Stimulated activated CD4-positive, alpha-beta T cell treated with anti-CD3 and anti-CD28 coated beads, Interleukin-1b, Interleukin-23, amount 100 ng/mL, for 1 hour (primary cell): ENCODE data around the gene TSR1.

ENCODE experiments used
- DNase-seq, 2 donors: peaks; one replicate each; pipeline ENCODE4 v3.0.0-alpha.2; 2020; ENCODE audit warnings: low read depth in 2 of 2

Gene TSR1

DNA sequence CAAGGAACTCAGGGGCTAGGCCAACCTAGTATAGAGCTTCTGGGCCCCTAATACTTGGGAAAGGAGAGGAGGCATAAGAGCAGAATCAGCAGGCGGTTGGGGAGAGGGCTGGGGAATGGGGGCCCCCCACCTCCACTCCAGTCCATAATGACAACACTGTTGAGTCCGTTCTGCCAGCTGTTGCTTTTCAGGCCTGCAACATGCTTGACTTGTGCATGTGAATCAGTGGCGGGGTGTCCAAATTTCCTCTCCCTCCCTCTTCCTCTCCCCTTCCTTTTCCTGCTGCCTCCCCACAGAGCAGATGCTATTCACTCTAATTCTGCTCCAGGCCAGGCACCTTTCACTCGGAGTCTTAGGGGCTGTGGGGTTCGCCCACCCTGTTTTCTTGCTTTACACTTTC, 32.8 kb upstream of the TSR1 start:
- DNase-seq = no peak

- no peak for DNase-seq
These were observed 32.1 kb upstream of the TSR1 start for GRCh38 chr17:2368359-2368758.

GRCh38 chr17:2366747-2367494, 30.7 kb upstream of the TSR1 start:
- DNase-seq = no peak

- no peak for DNase-seq
These were observed 28.9 kb upstream of the TSR1 start for GRCh38 chr17:2365132-2365531.

DNA sequence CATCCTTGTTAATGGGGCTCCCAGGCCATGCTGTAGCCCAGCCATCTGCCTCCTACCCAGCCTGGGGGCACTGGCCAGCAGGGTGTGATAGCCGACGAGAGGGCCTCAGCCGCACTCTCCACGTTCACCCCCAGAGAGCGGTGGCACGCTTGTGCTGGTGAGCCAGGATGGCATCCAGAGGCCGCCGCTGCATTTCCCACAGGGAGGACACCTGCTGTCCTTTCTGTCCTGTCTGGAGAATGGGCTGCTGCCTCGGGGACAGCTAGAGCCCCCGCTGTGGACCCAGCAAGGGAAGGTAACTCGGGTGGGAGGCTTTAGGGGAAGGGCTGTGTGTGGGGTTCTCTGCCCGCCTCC, 28.5 kb upstream of the TSR1 start:
- DNase-seq = no peak

DNA sequence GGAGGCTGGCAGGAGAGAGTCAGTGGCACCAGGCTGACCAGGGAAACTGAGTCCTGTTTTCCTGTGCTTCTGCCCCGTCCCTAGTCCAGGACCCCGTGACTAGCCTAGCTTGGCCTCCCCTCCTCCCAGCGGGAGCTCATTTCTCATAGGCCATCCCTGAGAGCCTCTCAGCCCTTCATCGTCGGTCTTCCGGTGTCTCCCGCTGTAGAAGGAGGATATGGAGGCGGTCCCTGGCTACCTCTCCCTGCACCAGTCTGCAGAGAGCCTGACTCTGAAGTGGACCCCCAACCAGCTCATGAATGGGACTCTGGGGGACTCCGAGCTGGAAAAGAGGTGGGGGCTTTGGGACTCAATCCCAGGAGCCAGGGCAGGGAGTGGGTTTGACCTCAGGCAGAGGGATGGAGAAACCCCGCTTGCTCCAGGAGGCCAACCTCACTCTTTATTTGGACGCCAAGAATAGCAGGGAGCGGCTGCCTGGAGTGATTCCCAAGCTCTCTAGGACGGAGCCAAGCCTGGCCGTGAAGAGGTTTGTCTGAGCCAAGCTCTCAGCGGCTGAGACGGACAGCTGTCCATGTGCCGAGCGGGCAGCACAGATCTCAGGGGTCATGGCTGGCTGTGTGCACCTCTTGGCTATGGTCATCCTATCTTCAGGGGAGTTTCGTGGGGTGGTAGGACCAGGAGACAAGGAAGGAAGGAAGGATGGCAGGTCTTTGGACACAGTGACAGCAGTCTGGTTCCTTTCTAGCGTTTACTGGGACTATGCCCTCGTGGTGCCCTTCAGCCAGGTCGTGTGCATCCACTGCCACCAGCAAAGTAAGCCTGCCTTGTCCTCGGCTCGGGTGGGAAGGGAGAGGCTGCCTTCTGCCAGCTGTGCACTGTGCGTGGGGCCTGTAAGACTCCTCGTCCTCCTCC, 27.9 kb upstream of the TSR1 start:
- no peak for DNase-seq

GRCh38 chr17:2363318-2363717, 27.1 kb upstream of the TSR1 start:
- DNase-seq = no peak

DNA sequence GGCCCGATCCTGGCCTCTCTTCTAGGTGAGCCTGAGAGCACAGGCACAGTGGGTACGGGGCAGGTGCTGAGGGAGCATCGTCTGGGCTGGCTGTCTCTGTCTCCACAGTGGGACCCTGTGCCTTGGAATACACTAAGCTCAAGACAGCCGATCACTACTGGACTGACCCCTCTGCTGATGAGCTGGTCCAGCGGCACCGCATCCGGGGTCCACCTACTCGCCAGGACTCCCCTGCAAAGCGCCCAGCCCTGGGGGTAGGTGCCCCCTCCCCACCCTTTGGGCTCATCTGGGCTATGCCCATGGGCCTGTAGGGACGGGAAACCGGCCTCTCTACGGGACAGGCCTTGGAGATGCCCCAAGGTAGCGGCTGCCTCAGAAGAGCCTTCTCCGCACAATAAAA, 26.6 kb upstream of the TSR1 start:
- no peak for DNase-seq

- DNase-seq = no peak
These were observed 26.2 kb upstream of the TSR1 start for GRCh38 chr17:2362416-2362815.

DNA sequence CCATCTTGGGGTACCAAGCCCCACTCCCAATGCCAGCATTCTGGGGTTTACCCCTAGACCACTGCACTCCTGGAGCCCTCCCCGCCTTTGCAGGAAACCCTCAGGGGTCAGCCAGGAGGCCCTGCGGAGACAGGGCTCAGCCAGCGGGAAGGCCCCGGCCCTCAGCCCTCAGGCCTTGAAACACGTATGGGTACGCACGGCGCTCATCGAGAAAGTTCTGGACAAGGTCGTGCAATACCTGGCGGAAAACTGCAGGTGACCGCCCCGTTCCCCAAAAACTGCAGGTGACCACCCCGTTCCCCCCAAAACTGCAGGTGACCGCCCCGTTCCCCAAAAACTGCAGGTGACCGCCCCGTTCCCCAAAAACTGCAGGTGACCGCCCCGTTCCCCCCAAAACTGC, 25.8 kb upstream of the TSR1 start:
- DNase-seq = no peak

GRCh38 chr17:2361010-2361760, 24.9 kb upstream of the TSR1 start:
- no peak for DNase-seq

- DNase-seq = no peak
These were observed 21.7 kb upstream of the TSR1 start for GRCh38 chr17:2357931-2358434.

- DNase-seq = no peak
These were observed 21.0 kb upstream of the TSR1 start for GRCh38 chr17:2357237-2357636.

- DNase-seq = no peak
These were observed 18.1 kb upstream of the TSR1 start for GRCh38 chr17:2354311-2354710.

DNA sequence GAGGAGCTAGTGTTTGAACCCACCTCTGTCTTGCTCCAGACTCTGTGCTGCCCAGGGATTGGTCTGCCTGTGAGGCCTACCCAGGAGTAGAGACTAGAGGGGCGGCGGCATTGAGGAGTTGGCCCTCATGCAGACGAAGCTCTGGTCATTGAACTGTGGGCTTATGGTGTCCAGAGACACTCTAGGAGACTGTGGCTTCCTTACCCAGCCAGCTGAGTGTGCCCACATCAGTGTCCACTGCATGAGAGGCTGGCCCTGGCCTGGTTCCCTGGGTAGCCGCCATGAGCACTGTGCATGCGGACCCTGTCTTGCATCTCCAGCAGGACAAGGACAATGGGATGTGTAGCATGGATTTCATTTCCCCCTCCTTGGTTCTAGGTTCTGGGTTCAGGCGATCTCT, 15.0 kb upstream of the TSR1 start:
- DNase-seq = no peak

- DNase-seq = no peak
These were observed 11.8 kb upstream of the TSR1 start for GRCh38 chr17:2347805-2348685.

- DNase-seq = no peak
These were observed 10.2 kb upstream of the TSR1 start for GRCh38 chr17:2346475-2346874.

DNA sequence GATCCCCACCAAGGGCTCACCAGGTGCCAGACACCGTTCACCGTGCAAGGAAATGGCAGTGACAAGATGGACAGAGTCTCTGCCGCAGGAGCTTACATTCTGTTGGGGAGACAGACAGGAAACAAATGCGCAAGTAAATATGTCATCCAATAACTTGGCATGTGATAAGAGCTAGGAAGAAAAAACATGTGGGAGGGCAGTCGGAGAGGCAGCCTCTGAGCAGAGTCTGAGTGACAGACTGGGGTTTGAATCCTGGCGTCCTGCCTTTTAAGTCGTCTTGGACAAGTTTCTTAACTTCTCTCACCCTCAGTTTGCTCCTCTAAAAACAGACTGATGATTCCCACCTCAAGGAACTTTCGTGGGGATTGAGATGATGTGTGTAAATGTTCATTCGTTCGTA, 8.3 kb upstream of the TSR1 start:
- no peak for DNase-seq

GRCh38 chr17:2343421-2343820, 7.2 kb upstream of the TSR1 start:
- DNase-seq = no peak

DNA sequence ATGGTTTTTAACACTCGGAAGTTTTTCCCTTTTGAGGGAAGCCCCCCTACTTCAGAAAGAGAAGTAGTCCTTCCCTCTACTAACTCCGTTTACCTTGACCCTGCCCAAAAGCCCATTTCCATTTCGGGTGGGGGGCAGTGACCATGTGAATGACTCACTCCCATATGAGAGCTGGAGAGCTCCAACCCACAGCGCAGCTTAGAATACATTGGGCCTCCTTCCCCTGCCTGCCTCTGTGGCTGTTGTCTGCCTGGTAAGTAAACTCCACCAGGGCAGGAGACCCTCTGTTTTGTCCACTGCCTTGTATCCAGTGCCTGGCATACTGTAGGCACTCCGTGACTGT, 2.0 kb upstream of the TSR1 start:
- no peak for DNase-seq

- no peak for DNase-seq
These were observed 1.5 kb upstream of the TSR1 start for GRCh38 chr17:2337544-2338314.
